Limb (tissue), 2 donors: Measurements from ENCODE around the gene IGSF3.

ENCODE experiments used
- DNase-seq, 2 donors: peaks; one replicate each; pipeline ENCODE4 v3.0.0-alpha.2; 2016; ENCODE audit errors: extremely low spot score in 2 of 2

The IGSF3 gene

GRCh38 chr1:116560704-116561490, 106.6 kb downstream of the IGSF3 start:
- no peak for DNase-seq

GRCh38 chr1:116559304-116559761, 108.2 kb downstream of the IGSF3 start:
- no peak for DNase-seq

GRCh38 chr1:116558571-116558970, 109.0 kb downstream of the IGSF3 start:
- no peak for DNase-seq

GRCh38 chr1:116558140-116558549, 109.4 kb downstream of the IGSF3 start:
- no peak for DNase-seq

GRCh38 chr1:116557323-116557878, 110.1 kb downstream of the IGSF3 start:
- DNase-seq: no peak

GRCh38 chr1:116556289-116557006, 111.1 kb downstream of the IGSF3 start:
- DNase-seq: no peak

GRCh38 chr1:116554924-116555323, 112.6 kb downstream of the IGSF3 start:
- no peak for DNase-seq

- DNase-seq: no peak
Observed at GRCh38 chr1:116553386-116554115, 114.0 kb downstream of the IGSF3 start.

GRCh38 chr1:116546354-116546977, 121.1 kb downstream of the IGSF3 start:
- no peak for DNase-seq

GRCh38 chr1:116545359-116545705, 122.2 kb downstream of the IGSF3 start:
- DNase-seq: no peak

GRCh38 chr1:116544588-116545358, 122.8 kb downstream of the IGSF3 start:
- DNase-seq: no peak

- DNase-seq: no peak
Observed at GRCh38 chr1:116540088-116540487, 127.4 kb downstream of the IGSF3 start.

GRCh38 chr1:116538544-116538943, 129.0 kb downstream of the IGSF3 start:
- no peak for DNase-seq

GRCh38 chr1:116537898-116538297, 129.6 kb downstream of the IGSF3 start:
- DNase-seq: no peak

- DNase-seq: no peak
Observed at GRCh38 chr1:116537040-116537831, 130.3 kb downstream of the IGSF3 start.

GRCh38 chr1:116534014-116534739, 133.4 kb downstream of the IGSF3 start:
- no peak for DNase-seq

GRCh38 chr1:116533429-116533820, 134.1 kb downstream of the IGSF3 start:
- DNase-seq: no peak

GRCh38 chr1:116532671-116533428, 134.7 kb downstream of the IGSF3 start:
- DNase-seq: no peak
